Measurements from ENCODE around the gene SMARCB1.

Gene SMARCB1

GRCh38 chr22:23762842-23763578, 23.8 kb upstream of the SMARCB1 start, which contains the start of gene C22orf15:
TSS of gene C22orf15 (plus strand) at chr22:23762990. CDS start at chr22:23763307, 317 bp downstream.
- DNase-seq (ENCODE audit: low spot score) = peak; percentile 25

GRCh38 chr22:23763579-23763945, 23.2 kb upstream of the SMARCB1 start:
- no peak for DNase-seq (ENCODE audit: low spot score)

- no peak for DNase-seq (ENCODE audit: low spot score)
These were observed 22.8 kb upstream of the SMARCB1 start for GRCh38 chr22:23763954-23764353.

- no peak for DNase-seq (ENCODE audit: low spot score)
These were observed 21.6 kb upstream of the SMARCB1 start for GRCh38 chr22:23764899-23765881.

- no peak for DNase-seq (ENCODE audit: low spot score)
These were observed 19.5 kb upstream of the SMARCB1 start for GRCh38 chr22:23767303-23767672.

GRCh38 chr22:23767673-23768548, 18.9 kb upstream of the SMARCB1 start, which contains the start of gene CHCHD10:
TSS of gene CHCHD10 (minus strand) at chr22:23767972. CDS start at chr22:23767874, 98 bp downstream.
- DNase-seq (ENCODE audit: low spot score) = peak; percentile 70

- no peak for DNase-seq (ENCODE audit: low spot score)
These were observed 17.3 kb upstream of the SMARCB1 start for GRCh38 chr22:23769321-23769965.

- DNase-seq (ENCODE audit: low spot score) = no peak
These were observed 14.5 kb upstream of the SMARCB1 start for GRCh38 chr22:23772315-23772648.

- peak; percentile 43 for DNase-seq (ENCODE audit: low spot score)
These were observed 13.9 kb upstream of the SMARCB1 start, which contains the start of gene MMP11 for GRCh38 chr22:23772649-23773473. TSS of gene MMP11 (plus strand) at chr22:23772849. CDS start at chr22:23772871, 22 bp downstream.

GRCh38 chr22:23773483-23774113, 13.2 kb upstream of the SMARCB1 start:
- DNase-seq (ENCODE audit: low spot score) = no peak

- DNase-seq (ENCODE audit: low spot score) = no peak
These were observed 12.4 kb upstream of the SMARCB1 start for GRCh38 chr22:23774114-23774921.

- DNase-seq (ENCODE audit: low spot score) = peak; percentile 49
These were observed 11.8 kb upstream of the SMARCB1 start for GRCh38 chr22:23774922-23775436.

GRCh38 chr22:23775779-23776375, 10.9 kb upstream of the SMARCB1 start:
- no peak for DNase-seq (ENCODE audit: low spot score)

- no peak for DNase-seq (ENCODE audit: low spot score)
These were observed 8.8 kb upstream of the SMARCB1 start for GRCh38 chr22:23777776-23778576.

GRCh38 chr22:23778577-23778900, 8.2 kb upstream of the SMARCB1 start:
- no peak for DNase-seq (ENCODE audit: low spot score)

GRCh38 chr22:23779083-23779482, 7.7 kb upstream of the SMARCB1 start:
- no peak for DNase-seq (ENCODE audit: low spot score)

- no peak for DNase-seq (ENCODE audit: low spot score)
These were observed 7.0 kb upstream of the SMARCB1 start for GRCh38 chr22:23779731-23780130.

All from kidney tubule cell (primary cell).